VCaP (cell line): Measurements from ENCODE around the gene NEDD4L.

ENCODE experiments used
- H3K27ac ChIP-seq: fragments of 450-650 bp; 2 replicates; pipeline ENCODE4 v1.5.1; 2017
- TF ChIP-seq, protein P1 (sequence below): fragments of 450-650 bp; conservative IDR thresholded peaks from 2 replicates; pipeline ENCODE4 v1.5.1; 2017; ENCODE audit warnings: mild to moderate bottlenecking, moderate library complexity

Gene NEDD4L

DNA sequence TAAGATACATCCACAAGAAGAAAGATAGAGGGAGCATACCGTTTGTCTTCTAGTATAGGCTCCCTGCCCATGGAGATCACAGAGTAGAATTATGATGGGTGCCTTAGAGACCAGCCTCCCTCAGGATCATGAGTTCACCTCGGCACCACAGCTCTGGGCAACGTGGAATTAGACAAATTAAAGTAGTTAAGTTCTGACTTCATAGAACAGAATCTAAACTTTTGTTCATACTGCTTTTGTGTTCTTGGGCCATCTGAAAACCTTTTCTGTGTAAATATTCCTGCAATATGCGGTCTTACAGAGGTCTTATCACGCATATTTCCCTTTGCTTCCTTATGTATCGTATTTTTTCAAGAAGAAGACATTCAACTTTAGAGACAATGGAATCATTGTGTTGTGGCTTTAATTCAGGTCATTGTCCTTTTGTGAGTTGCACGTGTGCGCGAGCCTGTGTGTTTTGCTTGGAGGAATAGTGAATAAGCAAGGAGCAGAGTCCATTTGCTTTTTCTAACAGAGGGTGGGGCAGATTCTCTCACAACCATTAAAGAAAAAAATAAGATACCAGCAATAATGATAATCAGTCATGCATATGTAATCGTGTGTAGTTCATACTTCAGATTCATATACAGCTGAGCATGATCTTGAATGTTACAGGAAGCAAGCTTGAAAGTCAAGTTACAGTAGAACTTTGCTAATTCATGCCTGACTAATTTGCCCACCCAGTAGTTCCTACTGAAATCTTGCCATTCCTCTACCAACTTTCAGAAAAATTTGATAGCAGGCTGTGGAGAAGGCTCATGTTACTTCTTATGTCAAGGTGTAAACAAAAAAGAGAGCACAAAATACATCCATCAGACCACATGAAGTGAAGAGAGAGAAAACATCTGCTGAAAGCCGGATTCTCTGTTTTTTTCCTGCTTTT, 243.6 kb downstream of the NEDD4L start:
- peak overlapping the region; percentile 90 for H3K27ac ChIP-seq
- TF ChIP-seq, protein P1, sequence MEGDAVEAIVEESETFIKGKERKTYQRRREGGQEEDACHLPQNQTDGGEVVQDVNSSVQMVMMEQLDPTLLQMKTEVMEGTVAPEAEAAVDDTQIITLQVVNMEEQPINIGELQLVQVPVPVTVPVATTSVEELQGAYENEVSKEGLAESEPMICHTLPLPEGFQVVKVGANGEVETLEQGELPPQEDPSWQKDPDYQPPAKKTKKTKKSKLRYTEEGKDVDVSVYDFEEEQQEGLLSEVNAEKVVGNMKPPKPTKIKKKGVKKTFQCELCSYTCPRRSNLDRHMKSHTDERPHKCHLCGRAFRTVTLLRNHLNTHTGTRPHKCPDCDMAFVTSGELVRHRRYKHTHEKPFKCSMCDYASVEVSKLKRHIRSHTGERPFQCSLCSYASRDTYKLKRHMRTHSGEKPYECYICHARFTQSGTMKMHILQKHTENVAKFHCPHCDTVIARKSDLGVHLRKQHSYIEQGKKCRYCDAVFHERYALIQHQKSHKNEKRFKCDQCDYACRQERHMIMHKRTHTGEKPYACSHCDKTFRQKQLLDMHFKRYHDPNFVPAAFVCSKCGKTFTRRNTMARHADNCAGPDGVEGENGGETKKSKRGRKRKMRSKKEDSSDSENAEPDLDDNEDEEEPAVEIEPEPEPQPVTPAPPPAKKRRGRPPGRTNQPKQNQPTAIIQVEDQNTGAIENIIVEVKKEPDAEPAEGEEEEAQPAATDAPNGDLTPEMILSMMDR: no peak

DNA sequence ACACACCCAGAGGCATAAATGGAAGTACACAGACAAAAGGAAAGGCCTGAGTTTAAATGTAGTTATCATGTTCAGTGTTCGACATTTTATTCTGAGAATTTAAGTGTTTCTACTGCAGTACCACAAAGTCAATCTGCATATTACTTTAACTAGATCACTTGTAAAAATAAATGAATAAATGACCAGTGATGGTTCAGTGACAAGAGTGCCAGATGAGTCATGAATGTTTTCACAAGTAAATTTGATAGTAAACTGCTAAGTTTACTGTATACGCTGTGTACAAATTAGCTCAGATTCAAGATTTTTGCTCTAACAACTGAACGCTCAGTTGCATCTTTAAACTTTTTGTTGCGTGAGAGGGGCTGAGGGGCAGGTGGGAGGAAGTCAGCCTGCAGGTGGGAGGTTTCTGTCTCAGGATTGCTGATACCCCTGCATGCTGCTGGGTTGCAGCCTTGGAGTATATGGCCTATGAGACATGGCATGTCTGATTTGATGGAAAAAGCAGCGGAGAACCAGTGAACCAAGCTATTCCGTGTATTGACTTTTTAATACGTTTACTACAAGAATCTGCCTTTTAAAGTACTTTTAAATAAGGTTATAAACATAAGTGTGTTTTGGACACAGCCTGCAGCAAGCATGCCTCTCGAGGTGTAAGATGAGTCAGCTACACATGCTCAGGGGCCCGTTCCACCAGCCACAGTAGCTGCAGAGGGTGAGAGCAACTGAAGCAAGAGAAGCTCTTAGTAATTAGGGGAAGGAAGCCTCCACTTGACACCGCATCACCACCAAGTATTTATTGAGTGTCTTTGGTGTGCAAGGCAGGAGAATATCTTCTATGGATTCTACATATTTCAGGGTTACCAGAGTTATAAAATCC, 245.1 kb downstream of the NEDD4L start:
- no peak overlapping the region for H3K27ac ChIP-seq
- TF ChIP-seq, protein P1: no peak

DNA sequence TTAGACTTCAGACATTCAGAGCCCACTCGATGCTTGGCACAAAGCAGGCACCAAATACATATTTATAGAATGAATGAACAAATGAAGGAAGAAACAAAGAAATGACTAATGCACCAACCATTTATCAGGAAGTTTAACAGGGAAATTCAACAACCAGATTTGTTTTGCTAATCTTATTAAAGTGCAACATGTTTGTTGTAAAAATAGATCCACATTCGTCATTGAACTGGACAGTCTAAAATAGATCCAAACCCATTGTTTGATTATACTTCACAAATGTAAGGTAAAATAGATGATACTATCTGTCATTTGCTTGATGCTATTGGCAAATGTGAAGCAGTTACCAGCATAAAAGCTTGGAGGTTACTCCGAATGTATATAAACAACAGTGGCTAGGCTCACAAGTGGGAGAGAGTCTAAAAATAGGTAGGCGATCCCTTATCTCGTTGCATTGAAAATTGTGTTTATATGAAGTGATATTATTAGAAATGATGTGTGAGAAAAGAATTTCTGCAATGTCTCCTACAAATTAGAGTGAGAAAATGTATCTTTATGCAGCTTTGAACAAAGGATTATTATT, 246.2 kb downstream of the NEDD4L start:
- H3K27ac ChIP-seq: no peak overlapping the region
- TF ChIP-seq, protein P1: no peak

DNA sequence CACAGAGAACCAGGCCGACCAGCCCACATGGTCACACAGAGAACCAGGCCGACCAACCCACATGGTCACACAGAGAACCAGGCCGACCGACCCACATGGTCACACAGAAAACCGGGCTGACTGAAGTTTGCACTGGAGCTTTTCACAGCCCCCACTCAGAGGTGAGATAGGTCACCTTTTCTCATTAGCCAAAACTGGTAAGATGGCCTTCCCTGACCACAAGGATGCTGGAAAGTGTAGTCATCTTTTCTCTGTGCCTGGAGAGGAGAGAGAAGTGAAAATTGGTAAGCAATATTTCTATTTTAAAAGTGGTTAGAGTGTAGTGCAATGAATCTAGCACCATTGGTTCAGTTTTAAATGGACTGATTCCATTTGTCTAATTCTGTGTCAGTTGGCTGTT, 247.1 kb downstream of the NEDD4L start:
- H3K27ac ChIP-seq: no peak overlapping the region
- TF ChIP-seq, protein P1: no peak

DNA sequence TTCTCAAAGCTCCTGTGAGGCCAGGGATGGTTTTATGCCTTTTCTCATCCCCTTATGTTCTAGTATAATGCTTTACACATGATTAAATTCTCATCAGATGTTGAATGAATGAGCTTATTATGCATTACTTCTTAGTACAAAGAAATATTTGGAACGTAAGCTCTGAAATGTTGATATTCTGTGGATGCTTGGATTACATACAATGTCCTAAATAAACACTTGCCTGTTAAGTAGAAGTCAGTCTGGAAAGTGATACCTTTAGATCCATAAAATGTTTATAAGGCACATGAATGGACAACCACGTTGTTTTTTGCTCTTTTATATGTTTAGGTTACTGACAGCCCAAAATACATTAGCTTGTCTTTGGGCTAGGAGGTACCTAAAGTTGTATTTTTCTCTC, 248.6 kb downstream of the NEDD4L start:
- H3K27ac ChIP-seq: 0 out of 2 replicates have a peak overlapping the region, but pooled peaks have one; percentile 19
- TF ChIP-seq, protein P1: no peak

DNA sequence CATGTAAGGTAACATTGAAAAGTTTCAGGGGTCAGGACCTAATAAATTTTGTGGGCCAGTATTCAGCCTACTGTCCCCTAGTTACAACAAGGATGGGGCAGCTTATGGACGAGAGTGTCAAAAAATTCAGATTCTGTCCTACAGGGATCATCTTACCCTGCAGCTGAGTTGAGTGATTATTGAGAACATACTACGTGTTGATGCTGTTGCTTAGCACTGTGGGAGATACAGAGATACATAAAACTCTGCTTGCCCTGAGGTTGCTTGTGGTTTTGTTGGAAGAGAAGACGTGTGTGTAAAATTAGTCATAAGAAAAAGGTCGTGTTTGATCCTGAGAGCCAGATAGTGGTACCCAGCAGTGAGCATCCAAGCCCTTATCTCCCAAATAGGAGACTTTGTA, 253.2 kb downstream of the NEDD4L start:
- H3K27ac ChIP-seq: no peak overlapping the region
- TF ChIP-seq, protein P1: no peak
